ENCODE measurements around the gene EIF4E1B. TPM values are rescaled to one million over a fixed set of nuclear protein-coding genes. Genes with fewer than 3 reads are reported as not detected.

Gene EIF4E1B
- total RNA-seq, 1 experiment from 2014 or later: not detected

DNA sequence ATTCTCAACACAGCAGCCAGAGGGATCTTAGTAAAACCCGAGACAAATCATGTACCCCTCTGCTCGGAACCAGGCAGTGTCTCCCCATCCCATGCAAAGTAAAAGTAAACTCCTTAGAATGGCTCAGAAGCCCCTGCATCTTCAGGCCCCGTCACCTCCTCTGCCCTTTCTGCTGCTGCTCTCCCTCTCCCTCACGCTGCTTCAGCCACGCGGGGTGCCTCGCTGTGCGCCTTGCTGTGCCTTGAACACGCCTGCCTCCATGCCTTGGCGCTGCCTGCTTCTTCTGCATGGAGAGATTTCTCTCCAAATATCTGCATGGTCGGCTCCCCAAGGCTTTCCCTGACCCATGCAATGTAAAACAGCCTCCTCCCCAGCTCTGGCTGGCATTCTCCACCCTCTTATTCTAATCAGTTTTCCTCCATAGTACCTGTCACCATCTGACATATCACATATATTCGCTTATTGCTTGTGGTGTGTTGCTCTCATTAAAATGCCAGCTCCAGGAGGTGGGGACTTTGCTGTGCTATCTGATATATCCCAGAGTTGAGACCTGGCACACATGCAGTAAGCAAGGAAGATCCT is 28.5 kb upstream of the EIF4E1B start:
- ChIA-PET CTCF (no interaction called here), POLR2A (ENCODE audit: low non-redundant PET) (no interaction called here)
- H3K4me3 ChIP-seq (ENCODE audit: low read depth, low read length, poor library complexity, severe bottlenecking): no peak overlapping the region
- peaks cover 9% of the 10 kb centered on the region for H3K4me1 ChIP-seq (ENCODE audit: insufficient read depth, low read length, poor library complexity, severe bottlenecking)
- H3K27ac ChIP-seq (ENCODE audit: low read depth, low read length, poor library complexity, severe bottlenecking): no peak overlapping the region
- no peak for DNase-seq (ENCODE audit: low spot score)
- intact Hi-C loops (cut with micrococcal nuclease; ENCODE audit: unreplicated experiment): no loop called here
- TF ChIP-seq, protein P1, sequence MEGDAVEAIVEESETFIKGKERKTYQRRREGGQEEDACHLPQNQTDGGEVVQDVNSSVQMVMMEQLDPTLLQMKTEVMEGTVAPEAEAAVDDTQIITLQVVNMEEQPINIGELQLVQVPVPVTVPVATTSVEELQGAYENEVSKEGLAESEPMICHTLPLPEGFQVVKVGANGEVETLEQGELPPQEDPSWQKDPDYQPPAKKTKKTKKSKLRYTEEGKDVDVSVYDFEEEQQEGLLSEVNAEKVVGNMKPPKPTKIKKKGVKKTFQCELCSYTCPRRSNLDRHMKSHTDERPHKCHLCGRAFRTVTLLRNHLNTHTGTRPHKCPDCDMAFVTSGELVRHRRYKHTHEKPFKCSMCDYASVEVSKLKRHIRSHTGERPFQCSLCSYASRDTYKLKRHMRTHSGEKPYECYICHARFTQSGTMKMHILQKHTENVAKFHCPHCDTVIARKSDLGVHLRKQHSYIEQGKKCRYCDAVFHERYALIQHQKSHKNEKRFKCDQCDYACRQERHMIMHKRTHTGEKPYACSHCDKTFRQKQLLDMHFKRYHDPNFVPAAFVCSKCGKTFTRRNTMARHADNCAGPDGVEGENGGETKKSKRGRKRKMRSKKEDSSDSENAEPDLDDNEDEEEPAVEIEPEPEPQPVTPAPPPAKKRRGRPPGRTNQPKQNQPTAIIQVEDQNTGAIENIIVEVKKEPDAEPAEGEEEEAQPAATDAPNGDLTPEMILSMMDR (conservative IDR thresholded peaks at IDR 0.05; ENCODE audit: low read depth, low read length): no peak
- no peak for TF ChIP-seq EZH2 (IDR thresholded peaks at IDR 0.05; ENCODE audit: borderline replicate concordance, low read depth, low read length, poor library complexity, severe bottlenecking)
- H3K27me3 ChIP-seq (replicated peaks; ENCODE audit: insufficient read depth, low read depth, low read length, poor library complexity): no peaks in the 10 kb centered on the region
- no peaks in the 10 kb centered on the region for H3K9me3 ChIP-seq (ENCODE audit: low read depth, low read length, poor library complexity, severe bottlenecking)
- H3K36me3 ChIP-seq (ENCODE audit: insufficient read depth, low read length, poor library complexity, severe bottlenecking): no peaks in the 10 kb centered on the region
- BruUV-seq (replicated peaks): no TSS peak

DNA sequence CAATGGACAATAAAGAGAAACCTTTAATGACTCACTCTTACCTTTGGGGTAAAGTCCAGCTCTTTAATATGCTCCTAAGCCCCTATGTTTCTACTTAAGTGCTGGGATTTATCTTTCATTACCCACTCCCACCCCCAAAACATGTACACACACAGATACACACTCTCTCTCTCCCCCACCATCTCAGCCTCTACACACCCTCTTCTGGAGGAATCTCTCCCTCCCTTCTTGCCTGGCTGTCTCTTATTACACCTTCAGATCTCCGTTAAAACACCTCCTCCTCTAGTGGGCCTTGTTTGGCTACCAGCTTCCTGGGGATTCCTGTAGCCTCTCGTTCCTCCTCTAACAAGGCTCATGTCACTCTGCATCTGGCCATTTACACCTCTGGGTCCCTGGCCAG is 27.4 kb upstream of the EIF4E1B start:
- CTCF ChIA-PET: no interaction called here
- Histone ChIP-seq H3K9me3 (ENCODE audit: low read depth, low read length, poor library complexity, severe bottlenecking) (no peaks in the 10 kb centered on the region), H3K4me3 (ENCODE audit: low read depth, low read length, poor library complexity, severe bottlenecking) (no peak overlapping the region), H3K27ac (ENCODE audit: low read depth, low read length, poor library complexity, severe bottlenecking) (no peak overlapping the region), H3K27me3 (replicated peaks; ENCODE audit: insufficient read depth, low read depth, low read length, poor library complexity) (no peaks in the 10 kb centered on the region), H3K4me1 (ENCODE audit: insufficient read depth, low read length, poor library complexity, severe bottlenecking) (peaks cover 9% of the 10 kb centered on the region), H3K36me3 (ENCODE audit: insufficient read depth, low read length, poor library complexity, severe bottlenecking) (no peaks in the 10 kb centered on the region)
- no peak for DNase-seq (ENCODE audit: low spot score)
- BruUV-seq (replicated peaks): no TSS peak
- intact Hi-C loops (cut with micrococcal nuclease; ENCODE audit: unreplicated experiment): no loop called here
- POLR2A ChIA-PET (ENCODE audit: low non-redundant PET): no interaction called here
- no peak for TF ChIP-seq EZH2 (IDR thresholded peaks at IDR 0.05; ENCODE audit: borderline replicate concordance, low read depth, low read length, poor library complexity, severe bottlenecking)
- TF ChIP-seq, protein P1 (conservative IDR thresholded peaks at IDR 0.05; ENCODE audit: low read depth, low read length): no peak

DNA sequence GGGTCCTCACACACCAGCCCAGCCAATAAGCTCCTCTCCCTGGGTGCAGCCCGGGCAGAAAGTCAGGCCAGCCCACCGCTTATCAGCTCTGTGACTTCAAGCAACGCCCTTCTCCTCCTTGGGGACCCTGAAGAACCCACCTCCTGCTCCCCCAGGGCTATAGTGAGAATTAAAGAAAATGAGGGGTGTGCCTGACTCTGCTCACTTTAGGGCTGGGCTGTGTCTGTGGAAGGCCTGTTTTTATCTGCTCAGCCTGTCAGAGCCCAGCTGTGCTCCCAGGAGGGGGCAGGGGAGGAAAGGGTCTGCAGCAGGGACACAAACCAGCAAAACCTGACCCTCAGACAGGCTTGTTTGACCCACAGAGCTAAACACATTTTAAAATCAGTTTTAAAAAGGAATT is 24.4 kb upstream of the EIF4E1B start:
- Histone ChIP-seq H3K9me3 (ENCODE audit: low read depth, low read length, poor library complexity, severe bottlenecking) (no peaks in the 10 kb centered on the region), H3K27ac (ENCODE audit: low read depth, low read length, poor library complexity, severe bottlenecking) (peak overlapping the region; percentile 10), H3K4me1 (ENCODE audit: insufficient read depth, low read length, poor library complexity, severe bottlenecking) (peaks cover 9% of the 10 kb centered on the region), H3K4me3 (ENCODE audit: low read depth, low read length, poor library complexity, severe bottlenecking) (no peak overlapping the region), H3K27me3 (replicated peaks; ENCODE audit: insufficient read depth, low read depth, low read length, poor library complexity) (no peaks in the 10 kb centered on the region), H3K36me3 (ENCODE audit: insufficient read depth, low read length, poor library complexity, severe bottlenecking) (no peaks in the 10 kb centered on the region)
- BruUV-seq (replicated peaks): no TSS peak
- TF ChIP-seq, protein P1 (conservative IDR thresholded peaks at IDR 0.05; ENCODE audit: low read depth, low read length): no peak
- no peak for TF ChIP-seq EZH2 (IDR thresholded peaks at IDR 0.05; ENCODE audit: borderline replicate concordance, low read depth, low read length, poor library complexity, severe bottlenecking)
- ChIA-PET POLR2A (ENCODE audit: low non-redundant PET) (interaction anchor here (0.7 kb wide), 1 partner anchor 558 kb away, joined by 11 read pairs; no protein-coding TSS in a partner anchor), CTCF (no interaction called here)
- intact Hi-C loops (cut with micrococcal nuclease; ENCODE audit: unreplicated experiment): no loop called here
- no peak for DNase-seq (ENCODE audit: low spot score)
